Rectal smooth muscle tissue (tissue), 1 donor: Measurements from ENCODE around the gene PTPN14.
"Not testable (repeated sequence)": the region's sequence is repeated elsewhere in the genome, so short reads cannot be mapped to it uniquely, and the experiment has no call there.

Experiments used
- H3K27ac ChIP-seq: one replicate; pipeline ENCODE4 v1.7.0; 2013; ENCODE audit warnings: low read depth, low read length, inconsistent platforms
- H3K27me3 ChIP-seq: one replicate; pipeline ENCODE4 v1.7.0; 2013; ENCODE audit warnings: low read length; ENCODE audit not compliant: control insufficient read depth, insufficient read depth
- H3K36me3 ChIP-seq: one replicate; pipeline ENCODE4 v1.7.0; 2013; ENCODE audit warnings: low read length; ENCODE audit not compliant: control insufficient read depth, insufficient read depth
- H3K4me1 ChIP-seq: one replicate; pipeline ENCODE4 v1.7.0; 2013; ENCODE audit warnings: low read length; ENCODE audit not compliant: control insufficient read depth, insufficient read depth
- H3K4me3 ChIP-seq: one replicate; pipeline ENCODE4 v1.7.0; 2013; ENCODE audit warnings: low read length
- H3K9ac ChIP-seq: one replicate; pipeline ENCODE4 v1.7.0; 2013; ENCODE audit warnings: low read length

The PTPN14 gene

DNA sequence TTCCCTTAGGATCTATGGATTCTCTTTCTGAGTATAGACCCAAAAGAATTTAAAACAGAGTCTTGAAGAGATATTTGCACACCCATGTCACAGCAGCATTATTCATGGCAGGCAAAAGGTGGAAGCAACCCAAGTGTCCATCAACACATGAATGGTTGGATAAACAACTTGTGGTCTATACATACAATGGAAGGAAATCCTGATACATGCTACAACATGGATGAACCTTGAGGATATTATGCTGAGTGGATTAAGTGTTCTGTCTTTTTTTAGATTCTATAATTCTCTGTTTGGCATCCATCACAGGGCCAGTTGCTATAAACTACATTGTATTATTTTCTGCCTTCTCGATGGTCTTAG is 39.8 kb downstream of the PTPN14 start:
- Histone ChIP-seq H3K9ac (no peak overlapping the region), H3K4me1 (peaks cover 10% of the 10 kb centered on the region), H3K4me3 (no peak overlapping the region), H3K27me3 (no peaks in the 10 kb centered on the region), H3K36me3 (no peaks in the 10 kb centered on the region), H3K27ac (no peak overlapping the region)

DNA sequence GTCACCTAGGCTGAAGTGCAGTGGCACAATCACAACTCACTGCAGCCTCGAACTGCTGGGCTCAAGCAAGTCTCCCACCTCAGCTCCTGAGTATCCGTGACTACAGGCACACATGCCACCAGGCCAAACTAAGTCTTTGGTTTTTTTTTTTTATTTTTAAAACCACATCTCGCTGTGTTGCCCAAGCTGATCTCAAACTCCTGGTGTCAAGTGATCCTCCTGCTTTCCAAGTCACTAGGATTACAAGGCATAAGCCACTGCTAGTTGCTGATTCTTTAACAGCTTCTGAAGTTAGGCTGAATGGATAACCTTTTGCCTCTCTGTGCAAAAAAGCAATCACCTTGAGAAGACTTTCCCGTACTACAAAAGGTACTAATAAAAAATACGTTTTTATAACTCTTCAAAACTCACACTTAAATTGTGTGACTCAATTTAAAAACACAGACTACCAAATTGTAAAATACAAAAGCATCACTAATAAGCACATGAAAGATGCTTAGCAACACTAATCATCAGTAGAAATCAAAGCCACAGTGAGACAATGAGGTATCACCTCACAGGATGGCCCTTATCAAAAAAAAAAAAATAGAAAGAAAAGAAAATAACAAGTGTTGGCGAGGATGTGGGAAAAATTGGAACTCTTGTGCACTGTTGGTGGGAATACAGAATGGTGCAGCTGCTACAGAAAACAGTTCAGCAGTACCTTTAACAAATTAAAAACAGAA is 40.3 kb downstream of the PTPN14 start:
- Histone ChIP-seq H3K36me3 (no peaks in the 10 kb centered on the region), H3K4me3 (no peak overlapping the region), H3K27me3 (no peaks in the 10 kb centered on the region), H3K27ac (no peak overlapping the region), H3K9ac (no peak overlapping the region), H3K4me1 (peaks cover 10% of the 10 kb centered on the region)

DNA sequence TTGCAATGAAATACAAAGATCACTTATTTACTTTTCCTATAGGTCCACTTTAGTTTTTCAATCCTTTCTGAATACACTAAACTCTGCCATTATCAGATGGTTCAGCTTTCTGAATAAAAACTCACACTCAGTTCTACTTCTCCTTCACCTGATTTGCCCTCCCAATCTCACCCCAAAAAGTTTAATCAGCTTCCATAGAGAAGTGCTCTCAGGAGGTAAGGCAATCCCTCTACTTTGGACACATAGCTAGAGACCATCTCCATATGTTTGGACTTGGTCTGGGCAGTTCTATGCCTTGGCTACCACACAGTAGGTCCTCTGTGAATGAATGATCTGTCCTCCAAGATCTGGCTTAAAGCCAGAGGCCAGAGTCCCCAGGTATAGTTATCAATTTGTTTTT is 40.9 kb downstream of the PTPN14 start:
- no peak overlapping the region for H3K9ac ChIP-seq
- no peak overlapping the region for H3K4me3 ChIP-seq
- peaks cover 10% of the 10 kb centered on the region for H3K4me1 ChIP-seq
- no peaks in the 10 kb centered on the region for H3K27me3 ChIP-seq
- no peaks in the 10 kb centered on the region for H3K36me3 ChIP-seq
- H3K27ac ChIP-seq = no peak overlapping the region

DNA sequence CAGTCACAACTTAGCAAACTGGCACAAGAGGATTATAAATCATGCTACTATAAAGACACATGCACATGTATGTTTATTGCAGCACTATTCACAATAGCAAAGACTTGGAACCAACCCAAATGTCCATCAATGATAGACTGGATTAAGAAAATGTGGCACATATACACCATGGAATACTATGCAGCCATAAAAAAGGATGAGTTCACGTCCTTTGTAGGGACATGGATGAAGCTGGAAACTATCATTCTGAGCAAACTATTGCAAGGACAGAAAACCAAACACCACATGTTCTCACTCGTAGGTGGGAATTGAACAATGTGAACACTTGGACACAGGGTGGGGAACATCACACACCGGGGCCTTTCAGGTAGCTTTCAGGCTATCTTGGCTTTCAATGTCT is 41.8 kb downstream of the PTPN14 start:
- H3K27ac ChIP-seq, H3K4me1 ChIP-seq, H3K27me3 ChIP-seq, H3K36me3 ChIP-seq, H3K9ac ChIP-seq, H3K4me3 ChIP-seq: not testable (repeated sequence)

DNA sequence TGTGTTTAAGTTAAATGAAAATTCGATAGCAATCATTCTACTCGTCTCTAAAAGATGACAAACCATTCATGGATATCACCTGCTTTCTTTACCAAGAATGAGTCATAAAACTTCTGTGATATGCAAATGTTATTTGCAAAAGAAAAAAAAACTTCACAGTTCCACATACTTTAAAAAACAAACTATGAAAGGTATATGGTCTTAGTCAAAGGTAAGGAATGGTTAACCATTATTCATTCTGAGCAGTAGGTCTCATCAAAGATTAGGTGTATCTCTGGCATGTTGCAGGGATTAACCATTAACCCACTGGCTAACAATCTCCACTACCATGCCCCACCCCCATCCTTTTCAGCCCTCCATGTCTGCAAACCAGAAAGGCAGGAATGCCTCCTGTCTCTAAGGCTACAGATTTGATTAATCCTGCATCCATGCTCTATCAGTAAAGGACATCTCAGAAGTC is 44.4 kb downstream of the PTPN14 start:
- no peaks in the 10 kb centered on the region for H3K27me3 ChIP-seq
- H3K36me3 ChIP-seq = no peaks in the 10 kb centered on the region
- H3K4me1 ChIP-seq = peaks cover 2% of the 10 kb centered on the region
- H3K9ac ChIP-seq = no peak overlapping the region
- H3K27ac ChIP-seq = no peak overlapping the region
- no peak overlapping the region for H3K4me3 ChIP-seq

DNA sequence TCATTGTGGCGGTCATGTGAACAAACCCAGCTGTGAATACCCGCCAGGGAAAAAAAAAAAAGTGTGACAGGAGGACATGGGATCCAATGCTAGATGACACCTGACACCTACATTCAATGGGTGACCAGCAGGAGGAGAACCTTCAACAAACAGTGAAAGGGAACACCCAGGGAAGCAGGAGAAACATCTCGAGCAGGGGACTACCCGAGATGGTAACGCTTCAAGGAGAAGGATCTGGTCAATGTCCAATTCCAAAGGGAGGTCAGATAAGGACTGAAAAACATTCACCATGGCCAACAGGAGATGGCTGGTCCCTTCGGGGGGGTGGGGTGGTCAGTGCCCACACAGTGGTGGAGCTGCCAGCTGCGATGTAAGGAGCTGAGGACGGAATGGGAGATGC is 46.3 kb downstream of the PTPN14 start:
- H3K4me1 ChIP-seq = peaks cover 8% of the 10 kb centered on the region

DNA sequence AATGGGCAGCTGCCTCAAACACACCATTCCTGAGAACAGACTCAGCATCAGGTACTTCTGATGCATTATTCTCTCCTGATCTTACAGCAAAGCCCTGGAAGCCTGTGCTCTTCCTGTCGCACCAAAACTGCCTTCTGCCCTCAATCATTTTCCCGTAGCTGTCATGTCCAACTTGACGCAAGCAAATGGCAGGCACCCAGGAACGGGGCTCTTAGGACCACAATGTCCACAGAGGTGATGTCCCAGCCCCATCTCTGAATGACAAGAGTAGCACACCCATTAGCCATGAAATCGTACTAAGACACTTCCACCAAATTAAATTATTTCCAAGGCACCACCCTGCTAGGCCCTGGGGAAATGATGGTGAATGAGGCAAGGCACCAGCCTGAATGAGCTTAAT is 47.1 kb downstream of the PTPN14 start:
- no peak overlapping the region for H3K4me3 ChIP-seq
- peaks cover 8% of the 10 kb centered on the region for H3K4me1 ChIP-seq
- no peaks in the 10 kb centered on the region for H3K27me3 ChIP-seq
- H3K9ac ChIP-seq = no peak overlapping the region
- no peaks in the 10 kb centered on the region for H3K36me3 ChIP-seq
- H3K27ac ChIP-seq = no peak overlapping the region

More for the DNA sequence above, 46.3 kb downstream of the PTPN14 start:
- Histone ChIP-seq H3K9ac (no peak overlapping the region), H3K27me3 (no peaks in the 10 kb centered on the region), H3K36me3 (no peaks in the 10 kb centered on the region), H3K27ac (no peak overlapping the region), H3K4me3 (no peak overlapping the region)

DNA sequence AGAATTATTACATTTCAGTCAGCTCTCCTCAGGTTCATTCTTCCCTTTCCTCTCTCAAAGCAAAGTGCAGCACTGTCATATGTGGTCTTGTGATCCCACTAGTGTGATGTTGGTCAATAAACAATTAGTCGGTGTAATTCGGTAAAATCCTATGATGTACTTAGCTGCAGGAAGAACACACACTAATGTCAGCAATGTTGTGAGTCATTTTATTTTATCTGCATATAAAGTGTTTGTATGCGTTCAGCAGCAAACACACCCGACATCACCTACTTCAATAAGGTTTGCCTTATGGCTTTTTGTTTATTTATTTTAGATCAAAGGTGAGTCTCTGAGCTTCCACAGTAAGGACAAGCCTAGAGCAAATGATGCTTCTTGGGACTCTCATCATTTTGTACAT is 47.8 kb downstream of the PTPN14 start:
- no peak overlapping the region for H3K27ac ChIP-seq
- no peak overlapping the region for H3K9ac ChIP-seq
- H3K36me3 ChIP-seq = no peaks in the 10 kb centered on the region
- peaks cover 8% of the 10 kb centered on the region for H3K4me1 ChIP-seq
- no peak overlapping the region for H3K4me3 ChIP-seq
- H3K27me3 ChIP-seq = no peaks in the 10 kb centered on the region

DNA sequence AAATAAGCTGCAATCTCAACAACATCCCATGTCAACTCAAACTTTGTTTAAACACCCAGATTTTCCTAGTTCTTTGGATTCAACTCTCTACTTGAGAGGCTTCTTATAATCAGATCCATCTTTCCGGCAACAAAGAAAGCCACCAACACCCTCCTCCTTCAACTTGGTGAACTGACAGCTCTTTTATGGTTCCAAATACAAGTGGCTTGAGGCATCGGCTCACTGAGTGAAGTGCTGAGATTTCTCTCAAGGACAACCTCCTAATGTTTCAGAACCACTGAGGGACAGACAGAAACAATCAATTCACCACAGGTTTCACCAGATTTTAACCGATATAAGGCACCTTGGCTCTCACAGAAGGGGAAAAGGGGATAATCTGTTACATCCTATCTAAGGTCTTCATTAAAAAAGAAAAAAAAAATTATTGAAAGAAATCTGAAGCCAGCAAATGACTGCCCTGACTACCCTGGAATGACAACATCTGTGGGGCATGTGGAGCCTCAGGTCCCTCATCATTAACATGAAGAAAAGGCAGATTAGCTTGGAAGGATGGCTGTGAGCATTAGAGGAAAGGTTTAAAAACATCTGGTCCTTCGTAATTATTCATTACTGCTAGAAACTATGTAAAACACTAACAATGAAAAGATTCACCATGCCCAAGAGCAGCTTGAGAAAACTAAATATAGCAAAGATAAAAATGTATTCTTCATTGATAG is 50.9 kb downstream of the PTPN14 start:
- H3K4me3 ChIP-seq = no peak overlapping the region
- peaks cover 9% of the 10 kb centered on the region for H3K4me1 ChIP-seq
- H3K27ac ChIP-seq = no peak overlapping the region

DNA sequence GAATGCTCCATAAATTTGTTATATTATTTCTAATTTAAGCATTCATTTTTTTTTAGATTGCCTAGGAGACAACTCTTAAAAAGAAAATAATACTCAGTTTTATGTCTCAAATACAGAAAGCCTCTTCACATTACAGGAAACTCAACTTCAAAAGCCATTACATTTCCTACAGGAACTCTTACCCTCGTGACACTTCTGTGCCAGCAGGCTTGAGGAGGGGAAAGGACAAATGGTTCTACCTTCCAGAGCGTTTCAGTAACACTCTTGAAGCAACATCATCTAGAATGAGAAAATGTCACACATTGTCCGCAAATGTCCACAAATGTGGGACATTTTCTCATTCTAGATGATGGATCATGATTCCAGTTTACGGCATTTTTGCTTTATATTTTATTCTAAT is 51.7 kb downstream of the PTPN14 start:
- Histone ChIP-seq H3K4me1 (peaks cover 9% of the 10 kb centered on the region), H3K9ac (no peak overlapping the region)

More for the DNA sequence above, 50.9 kb downstream of the PTPN14 start:
- Histone ChIP-seq H3K27me3 (no peaks in the 10 kb centered on the region), H3K9ac (no peak overlapping the region), H3K36me3 (no peaks in the 10 kb centered on the region)

DNA sequence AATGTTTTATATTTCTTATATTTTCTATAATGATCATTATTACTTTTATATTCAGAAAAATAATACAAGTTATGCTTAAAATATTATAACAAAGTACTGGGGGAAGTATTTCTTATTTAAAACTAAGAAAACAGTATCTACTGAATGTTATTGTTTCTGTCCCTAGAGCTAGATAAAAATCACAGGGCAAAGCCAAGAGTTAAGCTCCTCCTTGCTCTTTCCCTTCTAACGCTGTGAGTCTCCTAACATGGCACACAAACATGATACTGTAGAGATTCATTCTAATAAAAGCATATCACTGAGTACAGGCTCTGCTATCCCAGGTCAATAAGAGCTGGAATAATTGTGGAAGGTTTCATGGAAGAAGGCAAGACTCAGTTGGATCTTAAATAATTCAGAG is 53.4 kb downstream of the PTPN14 start:
- Histone ChIP-seq H3K27ac (no peak overlapping the region), H3K36me3 (no peaks in the 10 kb centered on the region), H3K9ac (no peak overlapping the region), H3K27me3 (no peaks in the 10 kb centered on the region), H3K4me1 (peaks cover 10% of the 10 kb centered on the region), H3K4me3 (no peak overlapping the region)

More for the DNA sequence above, 51.7 kb downstream of the PTPN14 start:
- H3K4me3 ChIP-seq = no peak overlapping the region
- no peaks in the 10 kb centered on the region for H3K36me3 ChIP-seq
- H3K27me3 ChIP-seq = no peaks in the 10 kb centered on the region
- no peak overlapping the region for H3K27ac ChIP-seq

DNA sequence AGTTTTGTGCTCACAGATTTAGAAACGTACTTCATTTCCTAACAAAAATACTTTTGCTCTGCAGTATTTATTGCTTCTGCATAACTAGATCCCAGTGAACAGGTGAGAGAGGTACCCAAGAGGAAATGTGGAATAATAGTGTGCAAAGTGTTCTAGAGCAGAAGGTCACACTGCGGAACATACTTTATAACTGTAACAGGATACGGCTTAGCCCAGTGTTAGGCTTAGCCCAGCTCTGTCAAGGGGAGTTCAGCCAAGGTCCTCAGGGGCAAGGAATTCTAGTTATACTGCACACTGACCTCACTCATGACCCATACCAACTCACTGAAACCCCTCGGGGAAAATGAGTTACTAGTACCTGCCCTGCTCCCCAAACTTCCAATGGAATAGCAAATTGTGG is 55.3 kb downstream of the PTPN14 start:
- Histone ChIP-seq H3K27ac (no peak overlapping the region), H3K4me3 (no peak overlapping the region), H3K9ac (no peak overlapping the region), H3K4me1 (peaks cover 12% of the 10 kb centered on the region), H3K36me3 (no peaks in the 10 kb centered on the region), H3K27me3 (no peaks in the 10 kb centered on the region)

DNA sequence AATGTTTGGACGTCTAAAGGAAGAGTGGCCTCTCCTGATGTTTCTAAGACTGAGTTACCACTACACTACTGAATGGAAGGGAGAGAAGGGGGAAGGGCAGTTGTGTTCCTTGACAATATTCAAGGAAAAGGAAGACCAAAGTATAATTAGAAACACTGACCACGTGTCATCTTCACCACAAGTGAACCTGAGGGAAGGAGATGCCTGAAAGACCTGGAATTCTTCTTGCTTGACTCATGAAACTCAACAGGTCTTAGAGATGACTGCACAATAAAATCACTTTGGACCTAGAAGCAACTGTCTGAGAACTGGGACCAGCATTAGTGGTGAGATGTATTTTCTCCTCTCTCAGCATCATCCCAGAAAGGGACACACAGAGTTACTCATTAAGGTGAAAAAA is 56.7 kb downstream of the PTPN14 start:
- Histone ChIP-seq H3K4me3 (no peak overlapping the region), H3K27me3 (no peaks in the 10 kb centered on the region), H3K4me1 (peaks cover 6% of the 10 kb centered on the region), H3K27ac (no peak overlapping the region), H3K36me3 (no peaks in the 10 kb centered on the region), H3K9ac (no peak overlapping the region)
